ENCODE measurements around the gene SANBR. TPM values are rescaled to one million over a fixed set of nuclear protein-coding genes. Genes with fewer than 3 reads are reported as not detected.

The SANBR gene
- 3.8 and 5.8 TPM in 2 replicates for total RNA-seq (2012; rRNA removed)
- 2.7 and 3.3 TPM in 2 replicates for polyA plus RNA-seq (2012; rRNA removed)
- 0.57 and 1.3 TPM in 2 replicates for polyA plus RNA-seq (2012; cell fraction: cytosol; rRNA removed)
- 0.95 and 4.2 TPM in 2 replicates for polyA plus RNA-seq (2012; cell fraction: nucleus; rRNA removed; ENCODE audit: low replicate concordance)
- Bru-seq, nascent RNA, result percentile 56 among the genes with signal in this experiment
- percentile 67 among the genes with signal in this experiment for BruChase-seq, experiment 1, labeled RNA remaining after a 6-hour chase
- percentile 69 among the genes with signal in this experiment for BruChase-seq, experiment 2, labeled RNA remaining after a 2-hour chase
- long read RNA-seq, full-length matches to known transcripts, result 2 of 7 reads
- long read RNA-seq, partial matches to known transcripts, result 2 of 7 reads
- long read RNA-seq, other reads (novel, unspliced or antisense), result 3 of 7 reads

- H4K5ac ChIP-seq (ENCODE audit: low read depth, low read length), result peak within 1 kb of the TSS; percentile 13
- no peaks in the 10 kb centered on the region for H4K20me1 ChIP-seq (ENCODE audit: insufficient read depth, low read length)
- intact Hi-C loops (cut with micrococcal nuclease), result no loop called here
- in situ Hi-C loops (cut with MboI; ENCODE audit: low sequenced_read_pairs), result no loop called here
- peak within 1 kb of the TSS; percentile 66 for H2AK9ac ChIP-seq (replicated peaks; ENCODE audit: low read depth, low read length, poor library complexity)
- peak within 1 kb of the TSS; percentile 34; the same call in 1 of the 2 replicates for H3K4ac ChIP-seq (ENCODE audit: low read depth, low read length)
- peak within 1 kb of the TSS; percentile 79 for H3K56ac ChIP-seq (ENCODE audit: extremely low read depth, insufficient read depth, low read length)
- no peak within 1 kb of the TSS for H2BK15ac ChIP-seq (ENCODE audit: low read depth, low read length)
- H2AK5ac ChIP-seq (ENCODE audit: low read depth, low read length), result no peak within 1 kb of the TSS
- H3K9me3 ChIP-seq (ENCODE audit: control insufficient read depth, insufficient read depth, low read length), result no peaks in the 10 kb centered on the region
- DNase-seq, result peak; percentile 67
- POLR2A ChIA-PET (ENCODE audit: unreplicated experiment), result no interaction called here
- H3K4me3 ChIP-seq (ENCODE audit: insufficient read depth, low read depth, low read length), result peak within 1 kb of the TSS; percentile 77
- H2AFZ ChIP-seq (replicated peaks; ENCODE audit: low read length, poor library complexity), result peak within 1 kb of the TSS; percentile 96
- no TSS peak for BruUV-seq (replicated peaks)
- H3K18ac ChIP-seq (ENCODE audit: low read depth, low read length), result peak within 1 kb of the TSS; percentile 4; the same call in 1 of the 2 replicates
- H4K91ac ChIP-seq (ENCODE audit: insufficient read depth, low read depth, low read length), result 0 out of 2 replicates have a peak within 1 kb of the TSS, but pooled peaks have one; percentile 17
- no peaks in the 10 kb centered on the region for H3K4me1 ChIP-seq (ENCODE audit: control insufficient read depth, insufficient read depth, low read length)
- dilution Hi-C loops (cut with HindIII; ENCODE audit: low sequenced_read_pairs, unreplicated experiment), result no loop called here
- H2BK120ac ChIP-seq (ENCODE audit: low read depth, low read length), result peak within 1 kb of the TSS; percentile 14; the same call in 1 of the 2 replicates
- H3K9me1 ChIP-seq (ENCODE audit: insufficient read depth, low read length), result no peaks in the 10 kb centered on the region
- CTCF ChIA-PET, result interaction anchor here (1.0 kb wide), 1 partner anchor 9 kb away, joined by 3 read pairs; no protein-coding TSS in a partner anchor
- no peak within 1 kb of the TSS for H2BK20ac ChIP-seq (ENCODE audit: low read depth, low read length)
- H3K79me1 ChIP-seq (ENCODE audit: low read depth in 1 of 2, low read length in 2 of 2), result peaks cover 17% of the 10 kb centered on the region in 2 experiments
- peak within 1 kb of the TSS; percentile 66 to 83 for H4K8ac ChIP-seq (ENCODE audit: low read depth in 2 of 2, low read length in 2 of 2)
- H3K14ac ChIP-seq (replicated peaks; ENCODE audit: low read depth, low read length), result peak within 1 kb of the TSS; percentile 48; the same call in 1 of the 2 replicates
- peak within 1 kb of the TSS; percentile 54 for H3K23ac ChIP-seq (ENCODE audit: low read depth, low read length)
- TF ChIP-seq MAFK (IDR thresholded peaks at IDR 0.05; ENCODE audit: low read depth, low read length) (no peak), MAZ (IDR thresholded peaks at IDR 0.05; ENCODE audit: borderline replicate concordance, low read depth, low read length) (peak; percentile 82), CHD1 (IDR thresholded peaks at IDR 0.05; ENCODE audit: low read depth, low read length) (no peak), BHLHE40 (IDR thresholded peaks at IDR 0.05; ENCODE audit: low read depth, low read length) (no peak)
- H3K4me2 ChIP-seq (ENCODE audit: low read depth, low read length), result peak within 1 kb of the TSS; percentile 90
- no peaks in the 10 kb centered on the region for H3K27me3 ChIP-seq (ENCODE audit: control insufficient read depth, insufficient read depth, low read length)
- peak; percentile 98 for ATAC-seq (ENCODE audit: low read depth)
- peak within 1 kb of the TSS; percentile 37 for H2BK5ac ChIP-seq (ENCODE audit: low read depth, low read length, poor library complexity, severe bottlenecking)
- H3K9ac ChIP-seq (ENCODE audit: low read depth, low read length), result peak within 1 kb of the TSS; percentile 89
- WGBS, 2 experiments (ENCODE audit: extremely low coverage in 2 of 2, insufficient read length in 1 of 2), result 0% methylated on average over 12 of the region's 112 CpGs; no CpG with 5 or more reads in 1 of the 2 experiments
- peaks cover 2% of the 10 kb centered on the region for H3K36me3 ChIP-seq (ENCODE audit: control insufficient read depth, insufficient read depth, low read length)
- H3K27ac ChIP-seq (ENCODE audit: insufficient read depth, low read length), result peak within 1 kb of the TSS; percentile 88
Measured at GRCh38 chr2:61065714-61066709, at the start of gene SANBR. SANBR (plus strand) TSS chr2:61065871; CDS start chr2:61070351, 4,480 bp downstream.
